ENCODE results near the gene ASXL2.
A peak's percentile ranks its signal among the peaks of the same experiment; 100 is the strongest.
"Not testable (repeated sequence)": the region's sequence is repeated elsewhere in the genome, so short reads cannot be mapped to it uniquely, and the experiment has no call there.

ASXL2 gene

DNA sequence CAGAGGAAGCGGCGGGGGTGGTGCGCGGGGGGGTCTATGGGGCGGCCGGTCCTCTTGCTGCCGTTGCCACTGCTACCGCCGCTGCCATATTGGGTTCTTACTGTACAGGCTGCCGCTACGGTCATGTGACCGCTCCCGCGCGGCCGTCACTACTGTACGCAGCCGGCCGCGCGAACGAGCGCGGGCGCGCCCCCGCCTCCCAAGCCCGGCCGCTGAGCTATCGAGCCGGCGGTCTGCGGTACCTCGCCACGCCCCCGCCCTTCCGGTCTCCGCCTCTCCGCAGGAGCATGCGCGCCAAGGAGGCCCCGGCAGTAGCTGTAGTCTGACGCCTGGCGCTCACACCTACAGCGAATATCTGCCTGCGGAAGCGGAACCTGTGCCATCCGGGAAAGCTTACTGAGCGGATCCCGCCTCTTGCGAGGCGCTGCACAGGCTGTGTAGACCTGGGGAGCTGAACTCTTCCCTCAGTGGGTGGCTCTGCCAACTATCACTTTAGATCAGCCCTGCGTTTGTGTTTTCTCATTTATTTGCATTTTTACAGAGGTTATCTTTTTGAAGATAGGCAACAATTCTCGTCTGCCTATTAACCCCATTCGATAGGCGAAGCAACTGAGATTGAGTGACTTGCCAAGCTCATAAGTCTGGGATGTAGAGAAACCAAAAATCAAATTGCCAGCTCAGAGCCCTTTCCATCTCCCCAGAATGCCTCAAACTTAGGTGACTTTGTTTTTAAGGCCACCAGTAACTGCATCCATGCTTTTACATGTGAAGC, at the start of gene ASXL2:
Gene ASXL2 (minus strand): TSS at position 127 of the 772 bp plus-strand sequence. CDS start 265 bp downstream, outside the sequence.
- peak; percentile 68 to 95 for DNase-seq

DNA sequence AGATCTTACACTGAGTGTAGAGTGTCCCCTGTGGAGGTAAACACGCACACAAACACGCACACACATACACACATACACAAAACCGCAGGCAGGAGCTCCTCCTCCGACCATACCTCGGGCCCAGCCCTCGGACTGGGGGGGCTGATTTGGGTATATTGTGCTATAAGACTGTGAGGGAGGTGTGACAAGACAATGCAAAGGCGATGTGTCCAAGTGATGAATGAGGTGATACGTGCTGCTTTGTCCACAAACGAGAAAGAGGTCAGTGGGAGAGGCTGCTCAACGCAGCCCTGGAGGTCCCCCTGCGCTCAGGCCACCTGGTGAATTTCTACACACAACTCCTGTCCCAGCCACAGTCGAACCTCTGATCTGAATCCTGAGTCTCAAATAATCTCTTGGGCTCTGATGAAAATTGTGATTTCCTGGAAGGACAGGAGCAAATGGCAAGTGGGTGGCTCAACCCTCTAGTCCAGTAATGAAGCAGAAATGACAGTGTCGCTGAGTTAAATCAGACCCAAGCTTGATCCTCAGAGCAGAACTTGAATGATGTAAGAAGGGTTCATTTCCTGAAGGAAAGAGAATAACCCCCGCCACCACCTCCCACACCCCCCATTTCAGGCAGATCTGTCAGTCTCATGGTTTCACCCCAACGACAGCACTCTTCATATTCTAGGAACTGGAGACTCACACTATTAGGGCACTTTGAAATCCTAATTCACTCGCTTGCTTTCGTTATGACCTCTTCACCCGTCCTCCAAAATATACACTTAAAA, 48.9 kb upstream of the ASXL2 start:
- no peak for DNase-seq

DNA sequence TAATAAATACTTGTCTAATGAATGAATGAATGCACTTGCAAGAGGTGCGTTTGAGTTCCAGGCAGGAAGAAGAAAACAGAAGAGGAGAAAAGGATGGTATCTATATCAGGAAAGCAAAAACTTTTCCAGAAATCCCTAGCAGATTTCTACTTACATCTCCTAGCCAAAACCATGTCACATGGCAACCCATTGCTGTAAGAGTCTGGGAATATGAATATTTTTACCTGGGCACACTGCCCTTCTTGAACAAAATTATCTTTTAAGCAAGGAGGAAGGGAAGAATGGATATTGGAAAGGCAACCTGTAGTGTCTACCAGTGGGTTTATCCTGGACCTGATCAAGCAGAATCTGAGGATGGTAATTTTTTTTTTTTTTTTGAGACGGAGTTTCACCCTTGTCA, 44.2 kb upstream of the ASXL2 start:
- no peak for DNase-seq

DNA sequence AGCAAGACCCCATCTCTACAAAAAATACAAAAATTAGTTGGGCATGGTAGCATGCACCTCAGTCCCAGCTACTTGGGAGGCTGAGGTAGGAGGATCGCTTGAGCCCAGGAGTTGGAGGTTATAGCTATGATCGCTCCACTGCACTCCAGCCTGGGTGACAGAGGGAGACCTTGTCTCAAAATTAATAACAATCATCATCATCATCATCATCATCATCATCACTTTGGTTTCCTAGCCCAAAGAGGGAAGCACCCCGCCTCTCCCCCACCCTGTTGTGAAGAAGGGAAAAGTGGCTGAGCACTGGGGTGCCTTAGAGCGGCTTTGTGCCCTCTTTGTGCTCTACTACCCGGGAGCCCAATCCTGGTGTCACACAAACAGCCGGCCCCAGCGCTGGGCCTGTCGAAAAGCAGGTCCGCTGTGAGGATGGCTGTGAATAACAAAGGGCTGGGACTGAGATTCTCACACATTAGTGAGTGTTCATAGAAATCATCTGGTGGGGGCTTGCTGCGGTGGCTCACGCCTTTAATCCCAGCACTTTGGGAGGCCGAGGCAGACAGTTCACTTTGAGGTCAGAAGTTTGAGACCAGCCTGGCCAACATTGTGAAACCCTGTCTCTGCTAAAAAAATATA, 42.6 kb upstream of the ASXL2 start:
- no peak for DNase-seq

DNA sequence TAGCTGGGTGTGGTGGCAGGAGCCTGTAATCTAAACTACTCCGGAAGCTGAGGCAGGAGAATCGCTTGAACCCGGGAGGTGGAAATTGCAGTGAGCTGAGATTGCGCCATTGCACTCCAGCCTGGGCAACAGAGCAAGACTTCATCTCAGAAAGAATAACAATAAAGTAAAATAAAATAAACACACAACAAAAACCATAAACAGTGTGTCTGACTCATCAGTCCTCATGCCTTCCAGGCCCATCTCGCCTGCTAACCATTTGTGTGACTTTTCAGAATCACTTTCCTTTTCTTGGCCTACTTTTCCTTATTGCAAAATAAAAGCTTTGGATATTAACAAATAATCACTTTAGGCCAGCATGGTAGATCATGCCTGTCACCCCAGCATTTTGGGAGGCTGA, 42.0 kb upstream of the ASXL2 start:
- no peak for DNase-seq

DNA sequence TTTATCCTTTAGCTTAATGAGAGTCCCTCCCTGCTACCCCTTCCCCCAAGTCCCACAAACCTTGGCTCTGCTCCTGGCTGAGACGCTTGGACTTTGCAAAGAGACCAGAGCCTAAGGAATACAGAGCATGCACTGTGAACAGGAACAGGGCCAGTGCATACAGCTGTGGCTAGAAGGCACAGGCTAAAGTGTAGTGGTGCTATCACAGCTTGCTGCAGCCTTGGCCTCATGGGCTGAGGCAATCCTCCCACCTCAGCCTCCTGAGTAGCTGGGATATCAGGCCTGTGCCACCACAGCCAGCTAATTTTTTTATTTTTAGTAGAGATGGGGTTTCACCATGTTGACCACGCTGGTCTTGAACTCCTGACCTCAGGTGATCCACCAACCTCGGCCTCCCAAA, 39.5 kb upstream of the ASXL2 start:
- no peak for DNase-seq

DNA sequence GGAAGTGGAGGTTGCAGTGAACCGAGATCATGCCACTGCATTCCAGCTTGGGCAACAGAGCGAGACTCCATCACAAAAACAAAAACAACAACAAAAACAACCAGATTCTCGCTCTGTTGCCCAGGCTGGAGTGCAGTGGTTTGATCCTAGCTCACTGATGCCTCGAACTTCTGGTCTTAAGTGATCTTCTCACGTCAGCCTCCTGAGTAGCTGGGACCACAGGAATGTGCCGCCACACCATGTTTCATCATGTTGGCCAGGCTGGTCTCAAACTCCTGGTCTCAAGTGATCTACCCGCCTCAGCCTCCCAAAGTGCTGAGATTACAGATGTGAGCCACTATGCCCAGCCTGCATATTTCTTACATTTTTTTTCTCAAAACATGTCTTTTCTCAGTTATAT, 39.1 kb upstream of the ASXL2 start:
- not testable (repeated sequence) for DNase-seq

DNA sequence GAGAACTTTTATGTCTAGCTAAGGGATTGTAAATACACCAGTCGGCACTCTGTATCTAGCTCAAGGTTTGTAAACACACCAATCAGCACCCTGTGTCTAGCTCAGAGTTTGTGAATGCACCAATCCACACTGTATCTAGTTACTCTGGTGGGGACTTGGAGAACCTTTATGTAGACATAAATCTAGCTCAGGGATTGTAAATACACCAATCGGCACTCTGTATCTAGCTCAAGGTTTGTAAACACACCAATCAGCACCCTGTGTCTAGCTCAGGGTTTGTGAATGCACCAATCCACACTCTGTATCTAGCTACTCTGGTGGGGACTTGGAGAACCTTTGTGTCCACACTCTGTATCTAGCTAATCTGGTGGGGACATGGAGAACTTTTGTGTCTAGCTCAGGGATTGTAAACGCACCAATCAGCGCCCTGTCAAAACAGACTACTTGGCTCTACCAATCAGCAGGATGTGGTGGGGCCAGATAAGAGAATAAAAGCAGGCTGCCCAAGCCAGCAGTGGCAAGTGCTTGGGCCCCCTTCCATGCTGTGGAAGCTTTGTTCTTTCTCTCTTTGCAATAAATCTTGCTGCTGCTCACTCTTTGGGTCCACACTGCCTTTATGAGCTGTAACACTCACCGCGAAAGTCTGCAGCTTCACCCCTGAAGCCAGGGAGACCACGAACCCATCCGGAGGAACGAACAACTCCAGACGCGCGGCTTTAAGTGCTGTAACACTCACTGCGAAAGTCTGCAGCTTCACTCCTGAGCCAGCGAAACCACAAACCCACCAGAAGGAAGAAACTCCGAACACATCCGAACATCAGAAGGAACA, 37.9 kb upstream of the ASXL2 start:
- DNase-seq, result not testable (repeated sequence)

DNA sequence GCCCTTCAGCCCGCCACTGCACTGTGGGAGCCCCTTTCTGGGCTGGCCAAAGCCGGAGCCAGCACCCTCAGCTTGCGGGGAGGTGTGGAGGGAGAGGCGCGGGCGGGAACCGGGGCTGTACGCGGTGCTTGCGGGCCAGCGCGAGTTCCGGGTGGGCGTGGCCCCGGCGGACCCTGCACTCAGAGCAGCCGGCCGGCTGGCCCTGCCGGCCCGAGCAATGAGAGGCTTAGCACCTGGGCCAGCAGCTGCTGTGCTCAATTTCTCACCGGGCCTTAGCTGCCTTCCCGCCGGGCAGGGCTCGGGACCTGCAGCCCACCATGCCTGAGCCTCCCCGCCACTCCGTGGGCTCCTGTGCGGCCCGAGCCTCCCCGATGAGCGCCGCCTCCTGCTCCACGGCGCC, 37.1 kb upstream of the ASXL2 start:
- not testable (repeated sequence) for DNase-seq

DNA sequence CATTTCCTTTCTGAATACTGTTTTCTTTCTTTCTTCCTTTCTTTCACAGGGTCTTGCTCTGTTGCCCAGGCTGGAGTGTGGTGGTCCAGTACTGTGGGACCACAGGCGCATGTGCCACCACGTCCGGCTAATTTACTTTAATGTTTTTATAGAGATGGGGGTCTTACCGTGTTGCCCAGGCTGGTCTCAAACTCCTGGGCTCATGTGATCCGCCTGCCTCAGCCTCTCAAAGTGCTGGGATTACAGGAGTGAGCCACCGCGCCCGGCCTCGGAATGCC, 35.3 kb upstream of the ASXL2 start:
- not testable (repeated sequence) for DNase-seq

DNA sequence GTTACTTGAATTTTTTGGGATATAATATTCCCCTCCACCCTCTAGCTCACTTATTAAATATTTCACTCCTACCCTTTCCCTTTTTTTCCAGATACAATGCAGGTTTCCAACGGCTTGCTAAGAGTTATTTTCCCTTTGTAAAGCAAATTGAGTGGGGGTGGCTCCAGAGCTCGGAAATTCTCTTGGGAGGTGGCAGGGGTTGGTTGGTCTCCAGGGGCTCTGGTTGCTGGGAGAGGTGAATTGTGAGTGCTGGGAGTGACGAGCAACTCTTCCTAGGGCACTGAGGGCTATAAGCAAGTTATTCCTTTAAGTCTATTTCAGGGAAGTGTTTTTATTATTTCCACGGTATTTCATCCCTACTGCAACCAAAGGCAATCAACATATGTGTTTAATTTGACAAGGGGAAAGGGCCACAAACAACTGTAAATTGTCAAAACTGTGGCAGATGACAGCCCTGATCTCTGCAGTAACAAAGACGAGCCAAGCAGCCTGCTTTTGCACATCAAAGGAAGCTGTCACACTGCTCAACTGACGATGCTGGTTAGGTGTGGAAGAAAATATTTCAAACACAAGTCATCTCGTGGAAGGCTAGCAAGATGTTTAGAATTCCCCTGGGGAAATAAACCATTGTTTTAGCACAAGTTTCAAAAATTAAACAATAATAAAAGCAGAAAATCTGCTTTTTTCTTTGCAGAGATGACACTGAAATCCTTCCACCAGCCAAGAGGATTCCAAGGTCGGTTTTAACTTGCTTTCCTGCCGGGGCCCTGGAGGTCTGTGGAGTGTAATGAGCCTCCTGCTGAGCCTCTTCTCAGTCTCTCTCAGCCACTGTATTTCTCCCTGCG, 34.8 kb upstream of the ASXL2 start:
- no peak for DNase-seq

DNA sequence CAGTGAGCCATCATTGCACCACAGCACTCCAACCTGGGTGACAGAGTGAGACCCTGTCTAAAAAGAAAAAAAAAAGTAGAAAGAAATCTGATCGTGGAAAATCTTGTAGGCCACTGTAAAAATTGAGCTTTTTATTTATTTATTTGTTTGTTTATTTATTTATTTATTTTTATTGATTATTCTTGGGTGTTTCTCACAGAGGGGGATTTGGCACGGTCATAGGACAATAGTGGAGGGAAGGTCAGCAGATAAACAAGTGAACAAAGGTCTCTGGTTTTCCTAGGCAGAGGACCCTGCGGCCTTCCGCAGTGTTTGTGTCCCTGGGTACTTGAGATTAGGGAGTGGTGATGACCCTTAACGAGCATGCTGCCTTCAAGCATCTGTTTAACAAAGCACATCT, 31.3 kb upstream of the ASXL2 start:
- DNase-seq, result not testable (repeated sequence)

DNA sequence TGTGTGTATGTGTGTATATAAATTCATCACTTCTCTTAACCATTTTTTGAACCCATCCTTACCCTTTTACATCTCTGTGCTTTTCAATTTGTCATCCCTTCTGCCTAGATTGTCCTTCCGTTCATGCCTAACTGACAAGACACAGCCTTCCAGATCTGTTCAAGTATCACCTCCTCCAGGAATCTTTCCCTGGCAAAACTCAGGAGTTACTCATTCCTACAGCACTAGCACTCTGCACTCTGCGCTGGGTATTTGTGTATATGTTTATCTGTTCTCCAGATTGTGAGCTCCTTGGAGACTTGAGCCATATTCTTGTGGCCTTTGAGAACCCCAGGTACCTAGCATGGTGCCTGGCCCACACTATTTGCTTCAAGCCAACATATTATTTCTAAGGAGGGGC, 26.8 kb upstream of the ASXL2 start:
- no peak for DNase-seq

DNA sequence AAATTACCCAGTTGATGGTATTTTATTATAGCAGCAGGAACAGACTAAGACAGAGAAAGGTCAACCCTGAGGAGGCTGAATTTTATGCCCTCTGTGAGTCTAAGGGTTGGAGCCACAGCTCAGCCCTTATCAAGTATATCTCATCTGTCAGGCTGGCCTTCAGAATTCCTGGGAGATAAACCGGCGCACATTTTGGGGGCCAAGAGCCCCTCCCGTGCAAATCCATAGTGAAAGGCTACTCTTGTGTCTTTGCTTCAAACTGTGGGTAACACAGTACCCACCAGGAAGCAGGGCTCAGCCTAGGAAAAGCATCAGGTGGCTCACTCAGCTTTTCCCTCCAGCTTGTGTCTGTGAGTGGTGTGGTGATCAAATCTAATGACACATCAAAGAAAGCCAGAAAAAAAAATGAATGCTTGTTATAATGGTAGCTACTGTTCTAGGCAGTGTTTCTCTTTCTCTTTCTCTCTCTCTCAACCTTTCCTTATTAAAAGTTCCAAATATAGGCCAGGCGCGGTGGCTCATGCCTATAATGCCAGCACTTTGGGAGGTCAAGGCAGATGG, 25.0 kb upstream of the ASXL2 start:
- DNase-seq, result no peak

DNA sequence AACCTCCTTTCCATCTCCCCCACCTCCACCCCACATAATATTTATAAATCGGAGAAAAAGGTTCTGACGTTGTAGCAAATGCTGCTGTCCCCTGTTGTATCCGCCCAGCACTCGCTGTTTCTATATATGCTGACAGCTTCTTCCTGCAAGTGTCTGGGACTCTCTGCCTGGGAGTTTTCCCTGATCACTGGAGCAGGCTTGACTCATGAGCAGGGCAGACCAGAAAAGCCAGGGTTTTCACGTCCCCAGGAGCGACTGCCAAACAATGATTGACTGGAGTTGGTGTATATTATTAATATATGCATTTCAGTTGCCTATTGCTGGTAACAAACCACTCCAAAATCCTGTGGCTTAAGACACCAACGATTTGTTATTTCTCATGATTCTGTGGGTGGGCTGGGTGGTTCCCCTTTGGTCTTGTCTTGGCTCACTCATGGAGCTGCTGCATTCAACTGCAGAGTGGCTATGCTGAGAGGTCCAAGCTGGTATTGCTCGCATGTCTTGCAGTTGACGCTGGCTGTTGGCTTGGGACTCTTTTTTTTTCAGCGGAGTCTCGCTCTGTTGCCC, 21.2 kb upstream of the ASXL2 start:
- DNase-seq, result no peak

DNA sequence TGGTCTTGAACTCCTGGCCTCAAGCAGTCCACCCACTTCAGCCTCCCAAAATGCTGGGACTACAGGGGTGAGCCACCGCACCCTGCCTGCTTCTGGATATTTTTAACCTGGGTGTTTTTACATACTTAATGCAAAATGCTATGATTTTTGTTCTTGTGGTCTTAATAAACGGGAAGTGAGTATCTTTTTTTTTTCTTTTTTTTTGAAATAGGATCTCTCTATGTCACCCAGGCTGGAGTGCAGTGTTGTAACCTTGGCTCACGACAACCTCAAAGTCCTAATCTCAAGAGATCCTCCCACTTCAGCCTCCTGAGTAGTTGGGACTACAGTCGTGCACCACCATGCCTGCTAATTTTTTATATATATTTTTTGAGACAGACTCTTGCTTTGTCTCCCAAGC, 19.2 kb upstream of the ASXL2 start:
- DNase-seq, result no peak

DNA sequence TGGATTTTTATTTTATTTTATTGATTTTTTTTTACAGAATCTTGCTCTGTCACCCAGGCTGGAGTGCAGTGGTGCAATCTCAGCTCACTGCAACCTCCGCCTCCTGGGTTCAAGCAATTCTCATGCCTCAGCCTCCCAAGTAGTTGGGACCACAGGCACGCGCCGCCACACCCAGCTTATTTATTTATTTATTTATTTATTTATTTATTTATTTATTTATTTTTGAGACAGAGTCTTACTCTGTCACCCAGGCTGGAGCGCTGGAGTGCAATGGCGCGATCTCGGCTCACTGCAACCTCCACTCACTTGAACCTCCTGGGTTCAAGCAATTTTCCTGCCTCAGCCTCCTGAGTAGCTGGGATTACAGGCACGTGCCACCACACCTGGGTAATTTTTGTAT, 18.0 kb upstream of the ASXL2 start:
- DNase-seq, result not testable (repeated sequence)

DNA sequence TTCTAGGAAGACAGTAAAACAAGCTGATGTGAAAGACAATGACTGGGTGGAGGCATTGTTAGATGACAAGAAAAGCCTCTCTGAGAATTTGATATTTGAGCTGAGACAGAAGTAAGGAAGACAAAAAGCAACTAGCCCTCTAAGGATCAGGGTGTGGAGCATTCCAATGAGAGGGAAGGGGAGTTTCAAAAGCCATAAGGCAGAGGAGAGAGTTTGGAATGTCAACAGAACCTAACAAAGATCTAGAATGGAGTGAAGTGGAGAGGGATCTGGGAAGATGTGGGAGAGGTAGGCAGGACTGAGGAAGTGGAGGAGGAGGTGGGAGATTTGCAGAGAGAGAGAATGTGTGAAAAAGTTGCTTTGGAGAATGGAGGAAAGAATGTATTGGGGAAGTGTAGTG, 17.3 kb upstream of the ASXL2 start:
- no peak for DNase-seq

DNA sequence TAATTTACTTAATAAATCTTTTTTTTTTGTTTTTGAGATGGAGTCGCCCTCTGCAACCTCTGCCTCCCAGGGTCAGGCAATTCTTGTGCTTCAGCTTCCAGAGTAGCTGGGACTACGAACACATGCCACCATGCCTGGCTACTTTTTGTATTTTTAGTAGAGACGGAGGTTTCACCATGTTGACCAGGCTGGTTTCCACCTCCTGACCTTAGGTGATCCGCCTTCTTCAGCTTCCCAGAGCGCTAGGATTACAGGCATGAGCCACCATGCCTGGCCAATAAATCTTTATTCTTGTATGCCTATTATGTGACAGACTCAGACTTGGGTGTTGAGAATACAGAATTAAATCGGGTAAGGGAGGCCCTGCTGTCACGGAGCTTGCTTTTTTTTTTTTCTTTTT, 16.7 kb upstream of the ASXL2 start:
- DNase-seq, result no peak

DNA sequence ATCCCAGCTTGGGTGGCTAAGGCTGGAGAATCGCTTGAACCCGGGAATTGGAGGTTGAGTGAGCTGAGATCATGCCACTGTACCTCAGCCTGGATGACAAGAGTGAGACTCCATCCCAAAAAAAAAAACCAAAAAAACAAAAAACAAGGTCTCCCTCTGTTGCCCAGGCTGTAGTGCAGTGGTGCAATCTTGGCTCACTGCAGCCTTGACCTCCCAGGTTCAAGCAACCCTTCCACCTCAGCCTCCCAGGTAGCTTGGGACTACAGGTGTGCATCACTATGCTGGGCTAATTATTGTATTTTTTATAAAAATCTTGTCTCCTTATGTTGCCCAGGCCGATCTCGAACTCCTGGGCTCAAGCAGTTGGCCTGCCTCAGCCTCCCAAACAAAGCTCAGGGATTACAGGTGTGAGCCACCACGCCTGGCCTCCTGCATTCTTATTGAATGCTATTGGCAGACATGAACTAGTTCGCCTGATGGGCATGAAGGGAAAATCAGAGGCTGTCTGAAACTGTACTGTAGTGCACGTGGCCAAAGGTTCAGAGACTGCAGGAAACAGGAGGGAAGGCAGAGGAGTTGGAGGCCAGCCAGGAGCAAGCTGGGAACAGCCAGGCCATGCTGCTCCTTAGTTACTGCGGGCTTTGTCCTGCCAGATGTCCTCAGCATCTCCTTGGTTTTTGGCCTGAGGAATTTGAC, 16.0 kb upstream of the ASXL2 start:
- peak; percentile 16 to 77 for DNase-seq

DNA sequence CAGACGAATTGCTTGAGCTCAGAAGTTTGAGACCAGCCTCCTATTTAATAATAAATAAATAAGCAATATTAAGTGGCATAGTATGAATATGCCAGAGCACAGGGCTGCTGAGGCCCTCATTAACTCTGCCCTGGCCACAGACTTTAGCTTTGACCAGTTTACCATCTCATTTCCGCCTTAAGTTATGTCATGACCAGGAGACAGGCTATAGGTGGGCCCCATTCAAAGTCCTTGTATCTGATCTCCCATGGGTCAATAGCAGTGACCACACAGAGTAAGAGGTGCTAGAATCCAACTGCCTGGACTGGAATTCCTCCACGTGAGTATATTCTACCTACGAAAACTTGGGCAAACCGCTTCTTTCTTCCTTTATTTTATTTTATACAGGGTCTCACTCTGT, 13.4 kb upstream of the ASXL2 start:
- no peak for DNase-seq

Data from cerebellar nuclear complex (tissue), 1 donor.